Ectodermal cell (in vitro differentiated cells): Measurements from ENCODE around the gene MPRIP.

ENCODE experiments used
- H3K27ac ChIP-seq: 2 replicates; pipeline ENCODE4 v1.7.0; 2013; ENCODE audit warnings: mild to moderate bottlenecking, low read depth, low read length; ENCODE audit not compliant: insufficient read depth, poor library complexity, severe bottlenecking
- H3K27me3 ChIP-seq: 2 replicates; pipeline ENCODE4 v1.7.0; 2013; ENCODE audit warnings: mild to moderate bottlenecking, low read length; ENCODE audit not compliant: insufficient read depth, control insufficient read depth, poor library complexity, severe bottlenecking
- H3K36me3 ChIP-seq: one replicate; pipeline ENCODE4 v1.7.0; 2013; ENCODE audit warnings: low read length; ENCODE audit not compliant: control insufficient read depth, insufficient read depth
- H3K4me1 ChIP-seq: one replicate; pipeline ENCODE4 v1.7.0; 2013; ENCODE audit warnings: low read length; ENCODE audit not compliant: control insufficient read depth, insufficient read depth
- H3K4me3 ChIP-seq: 2 replicates; pipeline ENCODE4 v1.7.0; 2013; ENCODE audit warnings: low read depth, low read length, control low read depth; ENCODE audit not compliant: insufficient read depth
- H3K9me3 ChIP-seq: 2 replicates; pipeline ENCODE4 v1.7.0; 2013; ENCODE audit warnings: mild to moderate bottlenecking, low read length, moderate library complexity; ENCODE audit not compliant: control insufficient read depth
- WGBS, 2 experiments: methylation state at CpG; one replicate each; pipeline ENCODE4 v1.1.7; 2013; ENCODE audit warnings: missing lambda C conversion rate in 2 of 2; 5-methylcytosine and 5-hydroxymethylcytosine counted together

Gene MPRIP

DNA sequence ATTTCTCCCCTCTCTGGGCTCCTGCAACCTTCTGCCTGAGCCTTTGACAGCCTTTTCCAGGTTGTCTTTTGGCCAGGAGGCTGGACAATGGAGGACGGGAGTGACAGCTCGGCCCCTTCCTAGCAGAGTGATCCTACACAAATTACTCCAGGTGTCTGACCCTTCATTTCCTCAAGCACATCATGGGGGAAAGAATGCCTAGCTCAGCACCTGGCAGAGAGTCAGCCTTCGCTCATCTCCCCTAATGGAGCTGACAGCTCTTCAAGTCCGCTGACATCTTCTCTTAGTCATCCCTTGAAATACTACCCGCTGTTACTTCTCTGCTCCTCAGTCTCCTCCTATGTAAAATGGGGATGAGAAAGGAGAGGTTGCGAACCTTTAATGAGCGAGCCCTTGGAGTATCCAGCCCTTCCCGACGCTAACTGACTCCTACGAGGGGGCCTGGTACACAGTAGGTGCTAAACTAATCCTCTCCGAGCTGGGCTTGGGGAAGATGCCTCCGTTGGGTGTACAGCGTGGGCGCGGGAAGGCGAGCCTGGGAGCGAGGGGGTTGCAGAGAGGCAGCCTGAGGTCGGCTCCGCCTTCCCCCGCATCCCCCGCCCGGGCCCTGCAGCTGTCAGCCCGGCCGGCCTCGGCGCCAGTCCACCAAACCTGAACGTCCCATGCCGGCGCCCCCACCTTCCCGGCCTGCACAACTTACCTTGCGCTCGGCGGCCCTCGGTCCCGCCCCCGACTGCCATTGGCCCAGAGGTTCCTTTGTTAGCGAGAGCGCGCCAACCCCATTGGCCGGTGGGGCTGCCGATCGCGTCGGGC, 480 bp upstream of the MPRIP start:
- Histone ChIP-seq H3K9me3 (no peaks in the 10 kb centered on the region), H3K27me3 (no peaks in the 10 kb centered on the region), H3K36me3 (peaks cover 5% of the 10 kb centered on the region), H3K4me3 (peak overlapping the region; percentile 44), H3K27ac (no peak overlapping the region), H3K4me1 (peaks cover 25% of the 10 kb centered on the region)
- 3% methylated on average over 44 of the region's 44 CpGs for WGBS, 2 experiments

DNA sequence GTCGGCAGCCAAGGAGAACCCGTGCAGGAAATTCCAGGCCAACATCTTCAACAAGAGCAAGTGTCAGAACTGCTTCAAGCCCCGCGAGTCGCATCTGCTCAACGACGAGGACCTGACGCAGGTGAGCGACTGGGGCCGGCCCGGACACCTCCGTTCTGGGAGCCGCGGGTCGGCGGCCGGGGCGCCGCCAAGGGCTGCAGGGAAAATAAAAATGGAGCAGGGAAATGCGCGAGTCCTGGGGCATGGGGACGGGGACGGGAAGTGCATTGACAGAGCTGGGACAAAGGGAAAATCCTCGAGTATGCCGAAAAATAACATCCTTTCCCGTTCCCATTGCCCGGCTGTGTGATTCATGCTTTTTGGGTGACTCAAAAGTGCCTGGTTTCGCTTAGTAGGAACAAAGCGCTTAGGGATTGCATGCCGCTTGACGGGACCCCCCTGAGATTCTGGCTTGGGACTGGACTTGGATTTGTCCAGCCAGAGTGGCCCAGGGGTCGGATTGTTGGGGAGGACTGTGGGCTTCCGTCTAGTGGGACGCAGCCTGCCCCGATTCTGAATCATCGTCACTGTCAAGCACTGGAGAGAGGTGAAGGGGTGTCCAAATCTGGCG, 699 bp downstream of the MPRIP start:
- Histone ChIP-seq H3K4me3 (peak overlapping the region; percentile 82), H3K27me3 (no peaks in the 10 kb centered on the region), H3K27ac (no peak overlapping the region), H3K9me3 (no peaks in the 10 kb centered on the region), H3K36me3 (peaks cover 5% of the 10 kb centered on the region), H3K4me1 (peaks cover 25% of the 10 kb centered on the region)
- WGBS, 2 experiments: 0 to 1% methylated on average over 37 of the region's 37 CpGs

DNA sequence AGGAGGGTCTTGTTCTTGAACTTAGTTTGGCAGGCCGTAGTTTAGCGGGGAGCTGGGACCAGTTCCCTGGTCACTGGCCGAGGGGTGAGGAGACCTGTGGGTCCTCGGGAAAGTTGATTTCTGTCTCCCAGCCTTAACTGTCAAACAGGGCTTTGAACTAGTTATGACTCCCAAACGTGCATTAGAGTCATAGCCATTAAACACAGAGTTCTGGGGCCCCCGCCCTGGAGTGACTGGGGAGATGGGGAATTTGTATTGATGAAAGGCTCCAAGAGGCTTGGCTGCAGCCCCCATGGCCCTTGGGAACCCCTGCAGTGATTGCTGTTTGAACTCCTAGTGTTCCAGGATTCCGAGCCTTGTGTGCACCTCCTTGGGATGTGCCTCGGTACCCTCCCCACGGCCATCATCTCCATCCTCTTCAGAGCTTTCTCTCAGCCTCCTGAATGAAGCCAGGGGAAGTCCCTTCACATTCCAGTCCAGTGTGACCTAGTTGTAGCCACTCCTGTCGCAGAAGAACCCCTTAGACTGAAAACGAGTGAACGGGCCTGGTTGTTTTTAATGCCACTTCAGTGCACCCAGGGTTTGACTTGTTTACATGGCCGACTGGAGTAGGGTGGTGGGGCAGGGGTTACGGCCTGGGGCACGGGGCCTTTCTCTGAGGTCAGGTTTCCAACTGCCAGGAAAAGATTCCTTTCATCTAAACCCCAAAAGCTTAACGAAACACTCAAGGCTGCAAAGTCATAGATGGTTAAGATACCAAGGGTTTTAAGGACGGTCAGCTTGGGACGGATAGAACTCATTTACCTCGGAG, 1.4 kb downstream of the MPRIP start:
- H3K27me3 ChIP-seq: no peaks in the 10 kb centered on the region
- H3K4me1 ChIP-seq: peaks cover 25% of the 10 kb centered on the region
- WGBS, 2 experiments: 19 to 21% methylated on average over 19 of the region's 19 CpGs
- peaks cover 5% of the 10 kb centered on the region for H3K36me3 ChIP-seq
- H3K9me3 ChIP-seq: no peaks in the 10 kb centered on the region
- peak overlapping the region; percentile 82 for H3K4me3 ChIP-seq
- no peak overlapping the region for H3K27ac ChIP-seq

DNA sequence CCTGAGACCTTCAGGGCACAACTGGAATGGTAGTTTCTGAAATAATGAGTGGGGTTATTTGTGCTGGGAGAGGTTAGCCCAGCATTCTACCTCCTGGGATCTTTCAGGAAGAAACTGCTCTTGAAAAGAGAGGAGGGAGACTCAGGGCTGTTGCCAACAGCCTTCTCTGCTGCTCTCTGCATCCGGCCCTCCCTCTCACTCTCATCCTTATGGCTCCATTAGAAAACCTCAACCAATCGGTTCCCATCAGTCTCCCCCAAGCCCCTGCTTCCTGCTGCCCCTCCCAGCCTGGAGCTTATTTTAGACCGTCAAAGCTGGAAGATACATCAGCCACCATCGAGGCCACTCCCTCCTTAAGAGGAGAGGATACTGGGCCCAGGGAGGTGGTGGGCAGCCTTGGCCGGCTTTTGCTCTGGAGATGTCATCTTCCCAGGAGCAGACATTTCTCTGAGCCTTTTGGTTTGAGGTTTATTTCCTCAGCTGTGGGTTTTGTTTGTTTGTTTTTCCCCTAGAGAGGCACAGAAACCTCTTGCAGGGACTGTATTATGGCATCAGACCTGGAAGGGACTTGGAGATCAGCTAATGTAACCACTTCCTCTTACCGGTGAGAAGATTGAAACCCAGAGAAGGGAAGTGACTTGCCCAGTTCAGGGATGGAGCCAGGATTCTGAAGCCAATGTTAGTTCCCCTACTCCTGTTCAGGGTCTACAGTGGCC, 2.7 kb downstream of the MPRIP start:
- peak overlapping the region; percentile 10 for H3K4me3 ChIP-seq
- no peaks in the 10 kb centered on the region for H3K9me3 ChIP-seq
- H3K27me3 ChIP-seq: no peaks in the 10 kb centered on the region
- WGBS, 2 experiments: 54 to 56% methylated on average over 6 of the region's 6 CpGs
- peaks cover 25% of the 10 kb centered on the region for H3K4me1 ChIP-seq
- H3K27ac ChIP-seq: no peak overlapping the region
- H3K36me3 ChIP-seq: peaks cover 5% of the 10 kb centered on the region

DNA sequence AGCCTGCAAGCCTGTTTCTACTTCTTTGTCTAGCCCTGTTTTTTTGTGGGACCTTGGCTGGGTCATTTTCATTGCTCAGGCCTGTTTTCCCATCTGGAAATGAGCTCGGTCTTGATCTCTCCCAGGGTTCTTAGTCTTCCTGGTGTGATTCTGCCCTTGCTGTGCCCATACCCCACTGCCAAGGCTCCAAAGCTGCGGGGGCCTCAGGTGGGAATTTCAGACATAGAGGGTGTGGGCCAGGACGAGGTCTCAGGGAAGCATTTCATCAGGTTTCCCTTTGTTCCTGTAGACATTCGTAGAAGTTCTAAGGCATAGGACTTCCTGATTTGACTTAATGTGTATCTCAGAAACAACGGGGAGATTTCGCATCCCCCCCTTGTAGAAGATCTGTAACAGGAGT, 5.8 kb downstream of the MPRIP start:
- peaks cover 5% of the 10 kb centered on the region for H3K36me3 ChIP-seq
- no peaks in the 10 kb centered on the region for H3K9me3 ChIP-seq
- H3K4me3 ChIP-seq: no peak overlapping the region
- 93 to 95% methylated on average over 6 of the region's 6 CpGs for WGBS, 2 experiments
- no peak overlapping the region for H3K27ac ChIP-seq
- peaks cover 21% of the 10 kb centered on the region for H3K4me1 ChIP-seq
- H3K27me3 ChIP-seq: no peaks in the 10 kb centered on the region

DNA sequence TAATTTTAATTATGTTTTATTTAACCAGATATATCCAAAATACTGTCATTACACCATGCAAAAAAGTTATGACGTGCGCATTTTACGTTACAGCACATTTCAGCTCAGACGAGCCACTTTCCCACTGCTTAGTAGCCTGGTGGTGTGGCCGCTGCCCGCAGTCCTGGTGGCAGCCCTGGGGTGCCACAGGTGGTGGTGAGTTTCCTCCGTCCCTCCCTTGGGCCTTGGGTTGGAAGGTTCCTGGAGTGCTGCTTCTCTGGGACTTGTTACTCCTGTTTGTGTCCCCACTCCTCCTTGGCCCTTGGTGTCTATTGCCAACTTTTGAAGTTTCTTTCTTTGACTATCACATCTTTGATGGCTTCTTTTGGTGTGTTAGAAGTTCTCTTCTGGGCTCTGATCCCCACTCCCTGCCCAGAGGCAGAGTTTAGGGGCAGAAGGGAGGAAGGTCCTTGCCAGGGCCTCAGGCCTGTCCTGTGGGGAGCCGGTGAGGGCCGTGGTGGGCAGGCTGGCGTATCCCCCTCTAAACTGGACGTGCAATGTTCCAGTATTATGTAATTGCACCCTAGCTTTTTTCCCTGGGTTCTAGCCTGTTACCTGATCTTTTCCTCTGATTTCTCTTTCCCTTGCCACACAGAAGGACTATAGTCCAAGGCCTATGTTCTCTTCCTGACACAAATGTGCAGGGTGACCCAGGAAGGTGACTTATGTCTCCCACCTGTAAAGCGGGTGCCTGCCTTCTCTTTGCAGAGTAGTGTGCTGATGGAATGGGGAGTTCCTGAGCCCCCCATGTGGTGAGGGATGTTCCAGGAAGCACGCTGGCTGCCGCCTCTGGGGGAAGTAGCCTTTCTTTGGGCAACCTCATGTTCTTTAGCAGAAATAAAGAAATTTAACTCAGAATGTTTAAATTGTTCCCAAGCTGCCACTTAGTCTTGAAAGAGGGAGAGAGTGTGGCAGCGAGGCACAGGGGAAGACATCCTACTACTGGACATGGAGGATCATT, 8.4 kb downstream of the MPRIP start:
- 94% methylated on average over 15 of the region's 15 CpGs for WGBS, 2 experiments
- H3K27ac ChIP-seq: no peak overlapping the region
- H3K4me1 ChIP-seq: peaks cover 15% of the 10 kb centered on the region
- no peaks in the 10 kb centered on the region for H3K27me3 ChIP-seq
- H3K36me3 ChIP-seq: peaks cover 5% of the 10 kb centered on the region
- no peaks in the 10 kb centered on the region for H3K9me3 ChIP-seq
- H3K4me3 ChIP-seq: no peak overlapping the region

DNA sequence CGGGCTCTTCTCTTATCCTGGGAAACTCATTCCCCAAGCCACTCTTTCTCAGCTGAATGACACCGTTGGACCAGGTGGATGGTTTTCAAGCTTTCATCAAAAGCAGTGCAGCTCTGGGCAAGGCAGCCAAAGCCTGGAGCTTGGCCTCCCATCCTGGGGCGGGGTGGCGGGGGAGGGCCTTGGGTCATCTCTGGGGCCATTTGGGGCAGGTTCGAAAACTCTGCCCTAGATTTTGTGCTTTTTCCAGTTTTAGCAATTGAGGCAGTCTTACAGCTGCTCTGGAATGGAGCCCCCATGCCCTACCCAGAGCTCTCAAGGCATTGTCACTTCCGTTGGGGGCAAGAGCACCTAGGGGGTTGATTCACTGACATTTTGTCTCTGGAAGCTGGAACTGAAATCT, 9.1 kb downstream of the MPRIP start:
- H3K27ac ChIP-seq: no peak overlapping the region
- H3K4me1 ChIP-seq: peaks cover 17% of the 10 kb centered on the region
- H3K4me3 ChIP-seq: no peak overlapping the region
- H3K9me3 ChIP-seq: no peaks in the 10 kb centered on the region
- WGBS, 2 experiments: 93 to 96% methylated on average over 6 of the region's 6 CpGs
- no peaks in the 10 kb centered on the region for H3K27me3 ChIP-seq
- peaks cover 2% of the 10 kb centered on the region for H3K36me3 ChIP-seq

DNA sequence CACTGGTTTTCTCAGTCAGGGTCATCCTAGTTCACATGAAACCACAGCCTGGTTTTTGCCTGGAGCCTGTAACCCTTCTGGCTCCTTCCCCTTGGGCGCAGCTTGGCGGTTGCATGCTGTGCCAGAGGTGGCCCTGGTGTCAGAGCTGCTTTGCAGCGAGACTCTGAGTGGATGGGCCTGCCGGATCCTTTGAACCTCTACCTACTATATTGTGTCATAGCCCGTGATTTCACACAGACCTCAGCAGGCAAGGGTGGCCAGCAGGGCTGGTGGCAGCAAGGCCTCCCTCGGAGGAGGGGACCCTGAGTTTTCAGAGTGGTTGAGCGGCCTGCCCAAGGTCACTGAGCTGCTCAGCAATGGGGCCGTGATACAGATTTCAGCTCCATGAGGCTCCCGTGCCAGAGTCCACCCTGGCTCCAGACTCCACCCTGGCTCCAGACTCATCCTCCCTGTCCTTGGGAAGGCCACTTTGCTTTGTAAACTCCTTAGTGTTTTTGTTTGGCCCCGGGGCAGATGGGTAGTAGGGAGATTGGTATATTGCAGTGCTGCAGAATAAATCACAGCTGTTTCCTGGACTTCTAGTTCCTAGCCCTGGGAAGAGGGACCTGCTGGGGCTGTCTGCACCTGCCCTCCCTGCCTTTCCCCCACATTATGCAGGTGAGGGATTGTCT, 9.7 kb downstream of the MPRIP start:
- Histone ChIP-seq H3K9me3 (no peaks in the 10 kb centered on the region), H3K27me3 (no peaks in the 10 kb centered on the region), H3K4me3 (no peak overlapping the region), H3K4me1 (peaks cover 17% of the 10 kb centered on the region), H3K36me3 (no peaks in the 10 kb centered on the region), H3K27ac (no peak overlapping the region)
- WGBS, 2 experiments: 89% methylated on average over 10 of the region's 10 CpGs
